HG02678 (cell line): ENCODE data around the gene SORCS3.
"Not testable (repeated sequence)": the region's sequence is repeated elsewhere in the genome, so short reads cannot be mapped to it uniquely, and the experiment has no call there.

ENCODE experiments used
- ATAC-seq: cut with Tn5 transposase; IDR thresholded peaks from one replicate; pipeline ENCODE4 v1.9.1; 2021; ENCODE audit warnings: mild to moderate bottlenecking, moderate library complexity; ENCODE audit not compliant: unreplicated experiment

Gene SORCS3

GRCh38 chr10:104689547-104689946 is 48.5 kb downstream of the SORCS3 start:
- no peak for ATAC-seq

GRCh38 chr10:104690101-104690500 is 49.0 kb downstream of the SORCS3 start:
- ATAC-seq: no peak

- no peak for ATAC-seq
These were observed 49.9 kb downstream of the SORCS3 start for GRCh38 chr10:104690959-104691358.

GRCh38 chr10:104694074-104694473 is 53.0 kb downstream of the SORCS3 start:
- ATAC-seq: no peak

- ATAC-seq: not testable (repeated sequence)
These were observed 62.2 kb downstream of the SORCS3 start for GRCh38 chr10:104703262-104703661.

GRCh38 chr10:104706886-104707285 is 65.8 kb downstream of the SORCS3 start:
- no peak for ATAC-seq

- no peak for ATAC-seq
These were observed 66.7 kb downstream of the SORCS3 start for GRCh38 chr10:104707602-104708459.

GRCh38 chr10:104711302-104711721 is 70.2 kb downstream of the SORCS3 start:
- ATAC-seq: no peak

GRCh38 chr10:104730593-104730992 is 89.5 kb downstream of the SORCS3 start:
- ATAC-seq: not testable (repeated sequence)

GRCh38 chr10:104731192-104731591 is 90.1 kb downstream of the SORCS3 start:
- no peak for ATAC-seq

GRCh38 chr10:104732222-104732621 is 91.1 kb downstream of the SORCS3 start:
- ATAC-seq: no peak

GRCh38 chr10:104734433-104734832 is 93.3 kb downstream of the SORCS3 start:
- no peak for ATAC-seq

GRCh38 chr10:104735036-104735756 is 94.1 kb downstream of the SORCS3 start:
- ATAC-seq: no peak

GRCh38 chr10:104735757-104736391 is 94.8 kb downstream of the SORCS3 start:
- ATAC-seq: no peak

- ATAC-seq: no peak
These were observed 100.0 kb downstream of the SORCS3 start for GRCh38 chr10:104741127-104741526.

GRCh38 chr10:104744052-104744451 is 103.0 kb downstream of the SORCS3 start:
- no peak for ATAC-seq

GRCh38 chr10:104750291-104750690 is 109.2 kb downstream of the SORCS3 start:
- no peak for ATAC-seq

- no peak for ATAC-seq
These were observed 121.7 kb downstream of the SORCS3 start for GRCh38 chr10:104762793-104763192.

- ATAC-seq: no peak
These were observed 125.3 kb downstream of the SORCS3 start for GRCh38 chr10:104766341-104766740.

- no peak for ATAC-seq
These were observed 126.2 kb downstream of the SORCS3 start for GRCh38 chr10:104767282-104767681.

GRCh38 chr10:104767745-104768144 is 126.7 kb downstream of the SORCS3 start:
- ATAC-seq: no peak

GRCh38 chr10:104773105-104773504 is 132.0 kb downstream of the SORCS3 start:
- no peak for ATAC-seq
